Measurements from ENCODE around the gene NACA2. TPM values are rescaled to one million over a fixed set of nuclear protein-coding genes. Genes with fewer than 3 reads are reported as not detected.

NACA2 gene
- polyA plus RNA-seq, 1 donor (not counting 4 experiments of a cell fraction or from before 2014, with no cell fraction given): 0.79 TPM

- DNase-seq (ENCODE audit: low read depth, low spot score): no peak
- FAIRE-seq: no peak
- H4K20me1 ChIP-seq (ENCODE audit: control insufficient read depth, extremely low read depth, insufficient read depth, low read length): no peaks in the 10 kb centered on the region
- H3K27me3 ChIP-seq (ENCODE audit: control insufficient read depth, extremely low read depth, insufficient read depth, low read length): no peaks in the 10 kb centered on the region
- TF ChIP-seq EZH2 (IDR thresholded peaks at IDR 0.05; ENCODE audit: low read length): no peak
- TF ChIP-seq CTCF (optimal IDR thresholded peaks at IDR 0.05 in 1 of 3, IDR thresholded peaks at IDR 0.05 in 1 of 3, conservative IDR thresholded peaks at IDR 0.05 in 1 of 3; ENCODE audit: extremely low read depth in 1 of 3, insufficient read depth in 2 of 3, low read length in 3 of 3): no peak
- H3K4me1 ChIP-seq (ENCODE audit: control insufficient read depth, extremely low read depth, insufficient read depth, low read length): no peaks in the 10 kb centered on the region
- dilution Hi-C loops (cut with MboI; ENCODE audit: extremely low pct_ligation_motif_present, low sequenced_read_pairs): no loop called here
- no peak overlapping the region for H3K27ac ChIP-seq (ENCODE audit: control insufficient read depth, insufficient read depth, low read length)
- no peak overlapping the region for H3K9ac ChIP-seq (ENCODE audit: control insufficient read depth, extremely low read depth, insufficient read depth, low read length)
- H3K4me3 ChIP-seq (ENCODE audit: control insufficient read depth in 2 of 3, extremely low read depth in 1 of 3, insufficient read depth in 2 of 3, low read depth in 1 of 3, low read length in 3 of 3): no peak overlapping the region
- H3K79me2 ChIP-seq (ENCODE audit: control insufficient read depth, insufficient read depth, low read length): no peaks in the 10 kb centered on the region
- H2AFZ ChIP-seq (ENCODE audit: control insufficient read depth, low read length): no peak overlapping the region
- H3K9me1 ChIP-seq (ENCODE audit: control insufficient read depth, extremely low read depth, insufficient read depth, low read length): no peaks in the 10 kb centered on the region
- H3K9me3 ChIP-seq (ENCODE audit: control insufficient read depth, low read depth, low read length): no peaks in the 10 kb centered on the region
- H3K4me2 ChIP-seq (ENCODE audit: control insufficient read depth, extremely low read depth, insufficient read depth, low read depth, low read length): no peak overlapping the region
- no peaks in the 10 kb centered on the region for H3K36me3 ChIP-seq (ENCODE audit: control insufficient read depth in 2 of 2, extremely low read depth in 1 of 2, insufficient read depth in 2 of 2, low read length in 2 of 2)
These were observed 47.1 kb upstream of the NACA2 start for GRCh38 chr17:61638087-61638486.

- no peak overlapping the region for H2AFZ ChIP-seq (ENCODE audit: control insufficient read depth, low read length)
- H4K20me1 ChIP-seq (ENCODE audit: control insufficient read depth, extremely low read depth, insufficient read depth, low read length): no peaks in the 10 kb centered on the region
- dilution Hi-C loops (cut with MboI; ENCODE audit: extremely low pct_ligation_motif_present, low sequenced_read_pairs): no loop called here
- TF ChIP-seq CTCF (optimal IDR thresholded peaks at IDR 0.05 in 1 of 3, IDR thresholded peaks at IDR 0.05 in 1 of 3, conservative IDR thresholded peaks at IDR 0.05 in 1 of 3; ENCODE audit: extremely low read depth in 1 of 3, insufficient read depth in 2 of 3, low read length in 3 of 3) (peak; percentile 53 to 65 (median 61)), EZH2 (IDR thresholded peaks at IDR 0.05; ENCODE audit: low read length) (no peak)
- H3K9me1 ChIP-seq (ENCODE audit: control insufficient read depth, extremely low read depth, insufficient read depth, low read length): no peaks in the 10 kb centered on the region
- H3K79me2 ChIP-seq (ENCODE audit: control insufficient read depth, insufficient read depth, low read length): no peaks in the 10 kb centered on the region
- FAIRE-seq (no peak), DNase-seq (ENCODE audit: low read depth, low spot score) (peak; percentile 4)
- H3K27ac ChIP-seq (ENCODE audit: control insufficient read depth, insufficient read depth, low read length): no peak overlapping the region
- no peak overlapping the region for H3K4me3 ChIP-seq (ENCODE audit: control insufficient read depth in 2 of 3, extremely low read depth in 1 of 3, insufficient read depth in 2 of 3, low read depth in 1 of 3, low read length in 3 of 3)
- no peak overlapping the region for H3K4me2 ChIP-seq (ENCODE audit: control insufficient read depth, extremely low read depth, insufficient read depth, low read depth, low read length)
- no peak overlapping the region for H3K9ac ChIP-seq (ENCODE audit: control insufficient read depth, extremely low read depth, insufficient read depth, low read length)
- H3K36me3 ChIP-seq (ENCODE audit: control insufficient read depth in 2 of 2, extremely low read depth in 1 of 2, insufficient read depth in 2 of 2, low read length in 2 of 2): no peaks in the 10 kb centered on the region
- no peaks in the 10 kb centered on the region for H3K9me3 ChIP-seq (ENCODE audit: control insufficient read depth, low read depth, low read length)
- no peaks in the 10 kb centered on the region for H3K27me3 ChIP-seq (ENCODE audit: control insufficient read depth, extremely low read depth, insufficient read depth, low read length)
- H3K4me1 ChIP-seq (ENCODE audit: control insufficient read depth, extremely low read depth, insufficient read depth, low read length): no peaks in the 10 kb centered on the region
These were observed 45.0 kb upstream of the NACA2 start for GRCh38 chr17:61635913-61636432.

Data from keratinocyte (primary cell).